Activated CD4-positive, alpha-beta T cell treated with anti-CD3 and anti-CD28 coated beads for 48 hours (primary cell): ENCODE results near the gene MYADML2.

ENCODE experiments used
- DNase-seq: peaks from one replicate; pipeline ENCODE4 v3.0.0-alpha.2; 2020

The MYADML2 gene

DNA sequence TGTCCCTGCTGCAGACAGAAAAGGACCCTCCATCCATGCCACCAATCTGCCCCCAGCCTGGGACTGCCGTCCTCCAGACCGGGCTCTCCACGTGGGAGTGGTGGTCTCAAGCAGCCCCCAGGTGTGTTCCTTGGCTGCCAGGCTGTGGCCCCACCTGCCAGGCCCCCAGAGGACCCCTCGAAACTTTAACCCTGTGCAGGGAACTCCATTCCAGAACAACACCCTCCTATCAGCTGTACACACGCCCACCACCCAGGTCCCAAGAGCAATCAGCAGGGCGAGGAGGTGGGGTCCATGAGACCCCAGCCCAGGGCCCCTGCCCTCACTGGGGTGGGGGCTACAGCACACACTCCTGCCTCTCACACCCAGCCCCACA lies 11.3 kb downstream of the MYADML2 start:
- DNase-seq: no peak

GRCh38 chr17:81934850-81935708 lies 12.0 kb downstream of the MYADML2 start:
- no peak for DNase-seq

- DNase-seq: no peak
These were observed 12.8 kb downstream of the MYADML2 start for GRCh38 chr17:81934098-81934757.

- DNase-seq: no peak
These were observed 13.8 kb downstream of the MYADML2 start for GRCh38 chr17:81933178-81933699.

DNA sequence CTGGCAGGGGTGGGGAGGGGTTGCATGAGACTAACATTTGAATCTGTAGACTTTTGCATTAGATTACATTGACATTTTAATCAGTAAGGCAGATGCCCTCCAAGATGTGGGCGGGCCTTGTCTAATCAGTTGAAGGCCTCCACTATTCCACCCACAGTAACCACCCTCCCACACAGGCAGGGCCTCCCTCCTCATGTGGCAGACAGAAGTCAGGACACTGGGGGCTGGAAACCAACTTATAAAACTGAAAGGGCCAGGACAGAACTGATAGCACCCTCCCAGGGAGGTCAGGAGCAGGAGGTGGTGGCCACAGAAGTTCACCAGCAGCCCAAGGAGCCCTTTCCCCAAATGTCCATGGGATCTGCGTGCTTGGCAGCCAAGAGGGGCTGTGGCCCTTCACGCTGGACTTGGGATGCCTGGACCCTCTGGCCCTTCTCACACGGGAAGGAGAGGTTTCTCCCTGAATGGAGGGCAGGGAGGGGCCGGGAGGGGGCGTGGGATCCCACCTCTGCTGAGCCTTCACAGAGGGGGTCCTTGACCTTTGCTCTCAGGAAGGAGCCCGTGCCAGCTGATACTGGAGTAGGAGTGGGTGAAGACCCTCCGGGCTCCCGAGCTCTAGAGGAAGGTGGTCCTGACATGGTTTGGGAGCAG lies 14.6 kb downstream of the MYADML2 start:
- peak; percentile 18 for DNase-seq

DNA sequence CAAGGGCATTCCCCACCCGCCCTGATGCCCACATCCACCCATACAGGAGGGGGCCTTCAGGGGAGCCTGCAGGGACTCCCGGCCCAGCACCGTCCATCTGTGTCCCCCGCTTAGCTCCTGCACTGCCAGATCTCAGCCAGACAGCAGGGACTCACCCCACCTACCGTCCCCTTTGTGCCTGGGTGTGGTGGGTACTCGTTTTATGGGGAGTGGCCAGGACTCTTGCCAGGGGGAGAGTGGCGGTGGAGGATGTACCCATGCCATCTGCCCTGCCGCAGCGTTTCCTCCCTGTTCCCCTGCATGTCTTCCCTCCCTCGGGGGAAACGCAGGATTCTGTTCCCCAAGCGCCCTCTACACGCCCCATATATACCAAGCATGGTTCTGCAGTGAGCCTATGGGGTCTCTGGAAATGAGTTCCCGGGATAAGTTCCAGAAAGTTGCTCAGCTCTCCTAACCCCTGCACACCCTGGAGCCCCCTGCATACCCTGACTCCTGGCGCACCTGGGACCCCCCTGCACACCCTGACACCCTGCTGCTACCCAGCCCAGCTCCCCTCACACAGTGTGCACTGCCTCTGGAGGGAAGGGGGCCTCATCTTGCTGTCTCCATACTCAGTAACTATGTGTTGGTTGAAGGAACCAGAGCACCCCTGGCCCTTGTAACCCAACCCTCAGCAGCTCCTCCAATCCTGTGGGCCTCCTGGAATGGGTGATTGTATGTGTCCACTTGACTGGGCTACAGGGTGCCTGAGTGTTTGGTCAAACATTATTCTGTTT lies 15.3 kb downstream of the MYADML2 start:
- DNase-seq: no peak

- DNase-seq: no peak
These were observed 15.9 kb downstream of the MYADML2 start for GRCh38 chr17:81931189-81931556.

DNA sequence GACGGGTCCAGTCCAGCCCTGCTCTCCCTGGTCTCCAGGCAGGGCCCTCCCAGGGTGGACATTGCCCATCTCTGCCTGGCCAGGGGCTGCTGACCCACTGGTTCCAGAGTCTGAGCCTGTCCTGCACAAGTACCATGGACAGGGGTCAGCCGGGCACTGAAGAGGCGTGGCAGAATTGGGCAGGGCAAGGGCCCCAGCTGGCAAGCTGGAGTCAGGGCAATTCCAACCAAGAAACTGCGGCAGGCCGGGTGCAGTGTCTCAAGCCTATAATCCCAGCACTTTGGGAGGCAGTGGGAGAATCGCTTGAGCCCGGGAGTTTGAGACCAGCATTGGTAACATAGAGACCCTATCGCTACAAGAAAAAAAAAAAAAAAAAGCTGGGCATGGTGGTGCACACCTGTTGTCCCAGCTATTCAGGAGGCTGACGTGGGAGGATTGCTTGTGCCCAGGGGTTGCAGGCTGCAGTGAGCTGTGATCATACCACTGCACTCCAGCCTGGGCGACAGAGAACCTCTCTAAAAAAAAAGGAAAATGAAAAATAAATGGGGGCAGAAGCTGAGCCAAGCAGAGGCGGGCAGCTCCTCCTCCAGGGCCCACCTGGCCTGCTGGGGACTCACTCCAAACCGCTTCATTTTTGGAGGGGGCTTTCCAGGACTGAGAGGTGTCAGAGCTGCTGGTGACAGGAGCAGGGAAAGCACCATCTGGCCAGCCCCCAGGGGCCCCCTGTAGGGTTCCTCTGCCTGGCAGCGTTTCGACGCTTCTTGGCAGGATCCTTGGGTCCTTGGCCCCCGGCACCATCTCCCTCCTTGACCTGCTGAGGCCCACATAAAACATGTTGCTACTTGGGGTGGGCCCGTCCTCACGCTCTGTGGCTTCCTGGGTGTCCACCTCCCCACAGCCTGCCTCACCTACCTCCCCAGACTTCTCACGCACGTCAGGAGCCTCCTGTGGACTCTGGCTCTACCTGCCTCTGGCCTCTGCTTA lies 16.6 kb downstream of the MYADML2 start:
- no peak for DNase-seq

- DNase-seq: no peak
These were observed 17.5 kb downstream of the MYADML2 start for GRCh38 chr17:81929253-81930141.

GRCh38 chr17:81928544-81929252 lies 18.3 kb downstream of the MYADML2 start:
- DNase-seq: no peak

- DNase-seq: peak; percentile 92
These were observed 19.1 kb downstream of the MYADML2 start, which contains the start of gene MAFG for GRCh38 chr17:81927653-81928543. Gene MAFG, minus strand, starts transcription at chr17:81927735. Its CDS starts 4,550 bp downstream, at chr17:81923185.

GRCh38 chr17:81927152-81927652 lies 19.8 kb downstream of the MYADML2 start:
- no peak for DNase-seq

GRCh38 chr17:81926451-81927151 lies 20.4 kb downstream of the MYADML2 start:
- DNase-seq: peak; percentile 78

DNA sequence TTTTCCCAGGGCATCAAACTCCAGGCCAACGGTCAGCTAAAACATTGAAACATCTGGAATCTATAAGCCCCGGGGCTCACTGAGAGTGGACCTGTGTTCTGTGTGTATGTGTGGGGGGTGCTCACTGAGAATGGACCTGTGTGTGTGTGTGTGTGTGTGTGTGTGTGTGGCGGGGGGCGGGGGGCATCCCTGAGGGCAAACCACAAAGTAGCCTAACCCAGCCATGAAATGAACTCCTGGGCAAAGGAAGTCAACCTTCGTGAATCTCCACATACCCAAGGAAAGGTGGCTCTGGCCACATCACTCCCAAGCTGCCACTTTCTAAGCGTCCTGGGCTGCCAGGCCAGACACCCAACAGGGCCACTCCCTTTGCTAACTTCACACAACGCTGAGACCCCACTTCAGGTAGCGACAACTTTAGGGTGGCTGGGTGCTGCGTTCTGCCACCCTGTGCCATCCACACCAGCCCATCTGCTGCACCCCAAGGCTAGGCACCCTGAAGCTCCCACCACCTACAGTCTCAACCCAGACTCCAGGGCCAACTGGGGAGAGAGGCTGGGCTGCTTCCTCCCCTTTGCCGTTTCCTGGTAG lies 21.1 kb downstream of the MYADML2 start:
- DNase-seq: no peak

DNA sequence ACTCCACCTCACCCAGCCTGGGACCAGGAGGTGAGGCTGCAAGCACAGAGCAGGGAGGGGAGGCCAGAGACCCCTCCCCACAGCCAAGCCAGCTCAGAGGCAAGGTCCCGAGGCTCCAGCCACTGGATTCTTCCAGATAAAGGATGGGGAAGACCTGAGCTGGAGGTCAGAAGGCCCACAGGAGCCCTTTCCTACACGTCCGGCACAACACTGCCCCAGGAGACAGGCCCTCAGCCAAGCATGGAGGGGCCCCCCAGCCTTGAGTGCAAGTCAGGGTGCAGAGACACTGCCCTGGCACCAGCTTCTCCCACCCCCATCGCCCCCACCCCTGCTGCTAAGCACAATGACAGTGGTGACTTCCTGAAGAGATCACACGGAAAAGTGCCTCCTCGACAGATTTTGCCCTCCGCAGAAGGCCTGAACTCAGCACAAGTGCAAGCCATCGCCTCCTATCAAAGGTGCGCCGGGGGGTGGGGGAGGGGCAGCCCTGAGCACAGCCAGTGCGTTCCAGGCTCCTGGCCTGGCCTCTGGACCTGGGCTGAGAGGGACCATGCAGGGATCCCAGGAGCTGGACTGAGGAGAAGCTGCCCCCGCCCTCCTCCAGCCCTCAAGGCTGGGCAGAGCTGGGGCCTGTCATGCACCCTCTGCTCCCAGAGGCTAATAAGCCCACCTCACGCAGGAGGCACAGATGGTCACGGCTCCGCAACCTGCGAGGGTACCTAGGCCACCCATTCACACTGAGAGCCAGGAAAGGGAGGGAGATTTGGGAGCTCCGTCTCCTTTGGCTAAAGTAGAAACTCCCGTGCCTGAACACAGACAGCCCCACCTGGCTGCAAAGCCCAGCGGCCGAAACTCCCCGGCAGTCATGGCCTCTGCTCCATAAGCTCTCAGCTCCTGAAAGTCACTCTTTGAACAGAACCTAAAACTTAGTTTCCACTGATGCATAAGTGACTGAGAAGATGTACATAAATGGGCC lies 22.2 kb downstream of the MYADML2 start:
- peak; percentile 51 for DNase-seq
